Measurements from ENCODE around the gene POLR2E. TPM values are rescaled to one million over a fixed set of nuclear protein-coding genes. Genes with fewer than 3 reads are reported as not detected.
A peak's percentile ranks its signal among the peaks of the same experiment; 100 is the strongest.

POLR2E gene
- total and polyA plus RNA-seq, 10 of the 15 experiments (the other 5 are each of a cell fraction or from before 2014, with no cell fraction given) = 4.0 to 487 (median 200) TPM

GRCh38 chr19:1088416-1089010 is 6.7 kb downstream of the POLR2E start (continued):
- TF ChIP-seq JUND (IDR thresholded peaks at IDR 0.05; ENCODE audit: low read depth, low read length) (no peak), HDGF (IDR thresholded peaks at IDR 0.05) (no peak), POLR2AphosphoS5 (IDR thresholded peaks at IDR 0.05; ENCODE audit: low read length) (peak; percentile 33), ZBED1 (IDR thresholded peaks at IDR 0.05; ENCODE audit: borderline replicate concordance) (peak; percentile 9; the same call in 1 of the 2 replicates), PKNOX1 (IDR thresholded peaks at IDR 0.05) (no peak), NKRF (conservative IDR thresholded peaks at IDR 0.05) (no peak), LARP7 (IDR thresholded peaks at IDR 0.05) (no peak), ZNF207 (IDR thresholded peaks at IDR 0.05; ENCODE audit: borderline replicate concordance) (no peak), PBX3 (IDR thresholded peaks at IDR 0.05; ENCODE audit: insufficient replicate concordance, low read depth, low read length) (no peak), E4F1 (IDR thresholded peaks at IDR 0.05; ENCODE audit: borderline replicate concordance, partially characterized antibody) (no peak)

Data from GM12878 (cell line).